CD1c-positive myeloid dendritic cell (primary cell): ENCODE results near the gene GLOD4.

Experiments
- DNase-seq: peaks from one replicate; pipeline ENCODE4 v3.0.0-alpha.2; 2016; ENCODE audit errors: extremely low spot score

The GLOD4 gene

GRCh38 chr17:742147-742793, 39.8 kb downstream of the GLOD4 start:
- no peak for DNase-seq

GRCh38 chr17:740240-741017, 41.7 kb downstream of the GLOD4 start:
- DNase-seq: peak; percentile 93

- DNase-seq: no peak
These were observed 44.4 kb downstream of the GLOD4 start for GRCh38 chr17:737561-738113.

- DNase-seq: no peak
These were observed 48.3 kb downstream of the GLOD4 start for GRCh38 chr17:733743-734142.

- peak; percentile 13 for DNase-seq
These were observed 49.0 kb downstream of the GLOD4 start for GRCh38 chr17:732902-733720.

- peak; percentile 64 for DNase-seq
These were observed 49.8 kb downstream of the GLOD4 start, which contains the start of gene TLCD3A for GRCh38 chr17:732067-732901. TLCD3A (plus strand) TSS chr17:732596; CDS start chr17:732648, 52 bp downstream.

GRCh38 chr17:731644-732066, 50.4 kb downstream of the GLOD4 start:
- no peak for DNase-seq

GRCh38 chr17:728911-729310, 53.2 kb downstream of the GLOD4 start:
- no peak for DNase-seq

GRCh38 chr17:726271-726919, 55.7 kb downstream of the GLOD4 start:
- no peak for DNase-seq

GRCh38 chr17:725746-726145, 56.3 kb downstream of the GLOD4 start:
- DNase-seq: no peak

GRCh38 chr17:725084-725483, 57.0 kb downstream of the GLOD4 start:
- DNase-seq: no peak

GRCh38 chr17:721540-721937, 60.5 kb downstream of the GLOD4 start:
- DNase-seq: no peak

GRCh38 chr17:720706-721539, 61.2 kb downstream of the GLOD4 start:
- no peak for DNase-seq

GRCh38 chr17:718075-718474, 64.0 kb downstream of the GLOD4 start:
- no peak for DNase-seq
